Dendritic cell treated with granulocyte-macrophage colony-stimulating factor and Interleukin-4, amounts not matched to agents 40 ng/mL and 50 ng/mL, for 4 days (primary cell): ENCODE data around the gene LYSMD1.
"Not testable (repeated sequence)": the region's sequence is repeated elsewhere in the genome, so short reads cannot be mapped to it uniquely, and the experiment has no call there.

Experiments used
- H3K27ac Mint-ChIP-seq: one replicate; pipeline ENCODE4 v1.8.0; 2022; ENCODE audit warnings: mild to moderate bottlenecking, mixed read lengths
- H3K27me3 Mint-ChIP-seq: one replicate; pipeline ENCODE4 v1.8.0; 2022; ENCODE audit warnings: mild to moderate bottlenecking, mixed read lengths
- H3K36me3 Mint-ChIP-seq: one replicate; pipeline ENCODE4 v1.8.0; 2022; ENCODE audit warnings: low read depth, mixed read lengths
- H3K4me1 Mint-ChIP-seq: one replicate; pipeline ENCODE4 v1.8.0; 2022; ENCODE audit warnings: low read depth, mixed read lengths
- H3K4me3 Mint-ChIP-seq: one replicate; pipeline ENCODE4 v1.8.0; 2022; ENCODE audit warnings: mild to moderate bottlenecking, moderate library complexity, mixed read lengths
- H3K9me3 Mint-ChIP-seq: one replicate; pipeline ENCODE4 v1.8.0; 2022; ENCODE audit warnings: mixed read lengths
- intact Hi-C: fragments of 100-400 bp; cut with micrococcal nuclease; formaldehyde crosslinking; loops from one replicate; pipeline ENCODE4 v1.15.0; 2022

LYSMD1 gene

GRCh38 chr1:151193304-151193703 is 27.6 kb upstream of the LYSMD1 start:
- intact Hi-C loops = no loop called here
- Mint-ChIP-seq H3K27ac (no peak overlapping the region), H3K9me3 (no peaks in the 10 kb centered on the region), H3K36me3 (peaks cover 10% of the 10 kb centered on the region), H3K4me3 (no peak overlapping the region), H3K27me3 (peaks cover 4% of the 10 kb centered on the region), H3K4me1 (peaks cover 26% of the 10 kb centered on the region)

GRCh38 chr1:151192047-151192446 is 26.3 kb upstream of the LYSMD1 start:
- H3K36me3 Mint-ChIP-seq = peaks cover 9% of the 10 kb centered on the region
- peaks cover 4% of the 10 kb centered on the region for H3K27me3 Mint-ChIP-seq
- peaks cover 24% of the 10 kb centered on the region for H3K4me1 Mint-ChIP-seq
- no peak overlapping the region for H3K4me3 Mint-ChIP-seq
- intact Hi-C loops = no loop called here
- no peak overlapping the region for H3K27ac Mint-ChIP-seq
- no peaks in the 10 kb centered on the region for H3K9me3 Mint-ChIP-seq

GRCh38 chr1:151189637-151190445 is 24.1 kb upstream of the LYSMD1 start, which contains the start of gene VPS72:
Gene VPS72 (minus strand): TSS chr1:151190197. CDS start chr1:151190121, 76 bp downstream.
- H3K4me1 Mint-ChIP-seq = peaks cover 24% of the 10 kb centered on the region
- H3K36me3 Mint-ChIP-seq = peaks cover 27% of the 10 kb centered on the region
- H3K27ac Mint-ChIP-seq = peak within 1 kb of the TSS; percentile 92
- intact Hi-C loops = no loop called here
- H3K9me3 Mint-ChIP-seq = no peaks in the 10 kb centered on the region
- H3K27me3 Mint-ChIP-seq = peaks cover 2% of the 10 kb centered on the region
- peak within 1 kb of the TSS; percentile 94 for H3K4me3 Mint-ChIP-seq

GRCh38 chr1:151188667-151189066 is 23.0 kb upstream of the LYSMD1 start:
- H3K27ac Mint-ChIP-seq, intact Hi-C loops, H3K27me3 Mint-ChIP-seq, H3K4me3 Mint-ChIP-seq, H3K9me3 Mint-ChIP-seq: not testable (repeated sequence)
- H3K4me1 Mint-ChIP-seq = peaks cover 24% of the 10 kb centered on the region
- peaks cover 39% of the 10 kb centered on the region for H3K36me3 Mint-ChIP-seq

GRCh38 chr1:151187205-151187604 is 21.5 kb upstream of the LYSMD1 start:
- intact Hi-C loops = no loop called here
- peaks cover 2% of the 10 kb centered on the region for H3K27me3 Mint-ChIP-seq
- H3K4me3 Mint-ChIP-seq = no peak overlapping the region
- H3K36me3 Mint-ChIP-seq = peaks cover 53% of the 10 kb centered on the region
- H3K27ac Mint-ChIP-seq = no peak overlapping the region
- H3K4me1 Mint-ChIP-seq = peaks cover 24% of the 10 kb centered on the region
- no peaks in the 10 kb centered on the region for H3K9me3 Mint-ChIP-seq

- Mint-ChIP-seq H3K36me3 (peaks cover 75% of the 10 kb centered on the region), H3K9me3 (no peaks in the 10 kb centered on the region), H3K4me3 (no peak overlapping the region), H3K4me1 (peaks cover 15% of the 10 kb centered on the region), H3K27me3 (no peaks in the 10 kb centered on the region), H3K27ac (no peak overlapping the region)
- intact Hi-C loops = no loop called here
Observed at GRCh38 chr1:151184211-151184610, 18.5 kb upstream of the LYSMD1 start.

- peaks cover 13% of the 10 kb centered on the region for H3K4me1 Mint-ChIP-seq
- H3K27ac Mint-ChIP-seq = no peak overlapping the region
- no peaks in the 10 kb centered on the region for H3K27me3 Mint-ChIP-seq
- no peaks in the 10 kb centered on the region for H3K9me3 Mint-ChIP-seq
- H3K4me3 Mint-ChIP-seq = no peak overlapping the region
- intact Hi-C loops = no loop called here
- H3K36me3 Mint-ChIP-seq = peaks cover 92% of the 10 kb centered on the region
Observed at GRCh38 chr1:151176514-151177045, 10.9 kb upstream of the LYSMD1 start.

GRCh38 chr1:151175863-151176262 is 10.2 kb upstream of the LYSMD1 start, which contains the start of gene TMOD4:
Gene TMOD4 (minus strand): TSS chr1:151175981. CDS start chr1:151174875, 1,106 bp downstream.
- Mint-ChIP-seq H3K9me3 (no peaks in the 10 kb centered on the region), H3K27ac (peak within 1 kb of the TSS; percentile 26), H3K4me3 (no peak within 1 kb of the TSS), H3K4me1 (peaks cover 13% of the 10 kb centered on the region), H3K27me3 (no peaks in the 10 kb centered on the region), H3K36me3 (peaks cover 90% of the 10 kb centered on the region)
- intact Hi-C loops = no loop called here

GRCh38 chr1:151175041-151175741 is 9.5 kb upstream of the LYSMD1 start:
- Mint-ChIP-seq H3K36me3 (peaks cover 90% of the 10 kb centered on the region), H3K9me3 (no peaks in the 10 kb centered on the region), H3K4me3 (no peak overlapping the region), H3K27me3 (no peaks in the 10 kb centered on the region), H3K27ac (peak overlapping the region; percentile 26), H3K4me1 (peaks cover 13% of the 10 kb centered on the region)
- intact Hi-C loops = no loop called here

- H3K4me3 Mint-ChIP-seq = no peak overlapping the region
- no peak overlapping the region for H3K27ac Mint-ChIP-seq
- intact Hi-C loops = no loop called here
Observed at GRCh38 chr1:151171190-151171589, 5.5 kb upstream of the LYSMD1 start.

GRCh38 chr1:151167116-151167515 is 1.4 kb upstream of the LYSMD1 start:
- Mint-ChIP-seq H3K27me3 (no peaks in the 10 kb centered on the region), H3K4me3 (peak overlapping the region; percentile 89), H3K4me1 (peaks cover 51% of the 10 kb centered on the region), H3K36me3 (peaks cover 94% of the 10 kb centered on the region), H3K27ac (peak overlapping the region; percentile 84), H3K9me3 (no peaks in the 10 kb centered on the region)
- intact Hi-C loops = no loop called here

More at GRCh38 chr1:151171190-151171589, 5.5 kb upstream of the LYSMD1 start:
- no peaks in the 10 kb centered on the region for H3K27me3 Mint-ChIP-seq
- H3K9me3 Mint-ChIP-seq = no peaks in the 10 kb centered on the region
- peaks cover 30% of the 10 kb centered on the region for H3K4me1 Mint-ChIP-seq
- H3K36me3 Mint-ChIP-seq = peaks cover 90% of the 10 kb centered on the region

GRCh38 chr1:151166505-151166956 is 829 bp upstream of the LYSMD1 start:
- no peaks in the 10 kb centered on the region for H3K27me3 Mint-ChIP-seq
- H3K4me3 Mint-ChIP-seq = peak overlapping the region; percentile 89
- H3K9me3 Mint-ChIP-seq = no peaks in the 10 kb centered on the region
- peaks cover 56% of the 10 kb centered on the region for H3K4me1 Mint-ChIP-seq
- intact Hi-C loops = no loop called here
- H3K27ac Mint-ChIP-seq = peak overlapping the region; percentile 84
- H3K36me3 Mint-ChIP-seq = peaks cover 94% of the 10 kb centered on the region

GRCh38 chr1:151165281-151165737 is 393 bp downstream of the LYSMD1 start:
- intact Hi-C loops = no loop called here
- H3K36me3 Mint-ChIP-seq = peaks cover 96% of the 10 kb centered on the region
- peak overlapping the region; percentile 84 for H3K27ac Mint-ChIP-seq
- H3K4me3 Mint-ChIP-seq = peak overlapping the region; percentile 89
- H3K9me3 Mint-ChIP-seq = no peaks in the 10 kb centered on the region
- H3K4me1 Mint-ChIP-seq = peaks cover 66% of the 10 kb centered on the region
- no peaks in the 10 kb centered on the region for H3K27me3 Mint-ChIP-seq
